Adrenal gland (tissue), 5 donors: ENCODE results near the gene ATN1.

ENCODE experiments used
- CTCF ChIP-seq, 6 experiments: fragments of 450-650 bp in 4 of 6; fragments of 200-600 bp in 2 of 6; sonication (generic) in 1 of 6; IDR thresholded peaks; 1 replicate in 5 of 6; 2 replicates in 1 of 6; pipeline versions ENCODE4 v1.5.1 to v1.8.0; 2016 to 2021; ENCODE audit warnings: antibody characterized with exemption in 6 of 6, mild to moderate bottlenecking in 2 of 6, moderate library complexity in 1 of 6
- POLR2A ChIP-seq, 2 donors: fragments of 450-650 bp; IDR thresholded peaks; one replicate each; pipeline ENCODE4 v1.6.1; 2017; ENCODE audit warnings: antibody characterized with exemption in 2 of 2, mild to moderate bottlenecking in 2 of 2, moderate library complexity in 1 of 2
- donor health status: DM: no; HTN: no; CAD: no.

- TF ChIP-seq CTCF (IDR thresholded peaks at IDR 0.05), result no peak
- peak; percentile 20 to 41 for TF ChIP-seq POLR2A (IDR thresholded peaks at IDR 0.05)
These were observed 23.2 kb downstream of the ATN1 start, which contains the start of gene PTPN6 for GRCh38 chr12:6950811-6951540.
